Aorta (tissue), 5 donors: ENCODE results near the gene ZNF577. TPM values are rescaled to one million over a fixed set of nuclear protein-coding genes. Genes with fewer than 3 reads are reported as not detected.
"Not testable (repeated sequence)": the region's sequence is repeated elsewhere in the genome, so short reads cannot be mapped to it uniquely, and the experiment has no call there.

Experiments used
- ATAC-seq: fragments of 200-7000 bp; cut with Tn5 transposase; one replicate; pipeline ENCODE4 v1.9.1; 2022; ENCODE audit warnings: moderate library complexity; ENCODE audit not compliant: low FRiP score
- DNase-seq, 2 donors: peaks; one replicate each; pipeline ENCODE4 v3.0.0-alpha.2; 2020
- H3K27ac ChIP-seq, 2 donors: one replicate each; pipeline ENCODE4 v1.5.1; 2013; ENCODE audit warnings: low read length in 2 of 2, mild to moderate bottlenecking in 2 of 2, moderate library complexity in 2 of 2, control low read depth in 1 of 2, inconsistent platforms in 1 of 2, low read depth in 1 of 2
- H3K27me3 ChIP-seq, 2 donors: one replicate each; pipeline ENCODE4 v1.6.1; 2013; ENCODE audit warnings: control low read depth in 1 of 2, low read length in 1 of 2, mild to moderate bottlenecking in 1 of 2, moderate library complexity in 1 of 2; ENCODE audit not compliant: insufficient read depth in 2 of 2, control insufficient read depth in 1 of 2
- H3K36me3 ChIP-seq, 2 donors: one replicate each; pipeline ENCODE4 v1.6.1; 2013; ENCODE audit warnings: control low read depth in 1 of 2, low read length in 1 of 2, mild to moderate bottlenecking in 1 of 2; ENCODE audit not compliant: insufficient read depth in 2 of 2, control insufficient read depth in 1 of 2
- H3K4me1 ChIP-seq, 2 donors: one replicate each; pipeline ENCODE4 v1.6.1; 2013; ENCODE audit warnings: low read length in 2 of 2, control low read depth in 1 of 2, mild to moderate bottlenecking in 1 of 2, moderate library complexity in 1 of 2; ENCODE audit not compliant: insufficient read depth in 2 of 2, control insufficient read depth in 1 of 2
- H3K4me3 ChIP-seq, 2 donors: one replicate each; pipeline ENCODE4 v1.5.1; 2013; ENCODE audit warnings: low read length in 2 of 2, control low read depth in 1 of 2, mild to moderate bottlenecking in 1 of 2
- H3K9me3 ChIP-seq: one replicate; pipeline ENCODE4 v1.6.1; 2013; ENCODE audit warnings: mild to moderate bottlenecking, low read length; ENCODE audit not compliant: control insufficient read depth
- WGBS, 2 donors: extraction: QIAGEN DNeasy Blood & Tissue Kit; methylation state at CpG; one replicate each; pipeline ENCODE4 v1.1.7; 2013; 5-methylcytosine and 5-hydroxymethylcytosine counted together
- intact Hi-C, 2 donors: fragments of 100-400 bp; cut with DNase I; formaldehyde crosslinking; loops; one replicate each; pipeline versions ENCODE4 v1.14.2 to v1.15.0; 2022
- polyA plus RNA-seq, 2 donors: library from polyadenylated mRNA; stranded (reverse); fragments of 200-250 nt; gene quantifications; one replicate each; pipeline ENCODE4 v1.2.3, GENCODE V29; 2013
- total RNA-seq, 2 donors: library from RNA; stranded (reverse); fragmentation: NEBNext Ultra II Directional; extraction: Animal tissue kit (Norgen Biotek cat#: 25700); gene quantifications; one replicate each; pipeline ENCODE4 v1.2.1, GENCODE V29; 2021
- donor health status: healthy with polysubstance abuse.
- donor health status: Bipolar disorder and iron deficiency.
- donor health status: DM: no; HTN: no; CAD: no.
- donor health status: DM: no; HTN: no; CAD: no.
- donor health status: DM: yes; HTN: yes; CAD: no.

ZNF577 gene
- total and polyA plus RNA-seq, 4 donors, result 4.5 to 61.1 (median 18.3) TPM

DNA sequence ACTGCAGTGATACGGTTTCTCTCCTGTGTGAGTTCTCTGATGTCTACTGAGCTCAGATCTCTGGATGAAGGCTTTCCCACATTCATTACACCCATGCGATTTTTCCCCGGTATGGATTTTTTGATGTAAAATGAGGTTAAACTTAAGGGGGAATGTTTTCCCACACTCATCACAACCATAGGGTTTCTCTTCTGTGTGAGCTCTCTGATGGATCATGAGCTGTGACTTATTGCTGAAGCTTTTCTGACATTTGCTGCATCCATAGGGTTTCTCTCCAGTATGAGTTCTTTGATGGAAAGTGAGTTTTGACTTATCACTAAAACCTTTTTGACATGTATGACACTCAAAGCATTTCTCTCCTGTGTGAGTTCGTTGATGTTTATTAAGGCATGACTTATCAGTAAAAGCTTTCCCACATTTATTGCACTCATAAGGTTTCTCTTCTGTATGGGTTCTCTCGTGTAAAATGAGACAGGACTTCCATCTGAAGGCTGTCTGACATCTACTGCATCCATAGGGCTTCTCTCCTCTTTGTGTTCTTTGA lies 27.6 kb upstream of the ZNF577 start:
- WGBS, 2 donors, result 57 to 77% methylated on average over 5 of the region's 5 CpGs
- intact Hi-C loops, result no loop called here
- DNase-seq (no peak), ATAC-seq (no peak)
- Histone ChIP-seq H3K36me3 (no peaks in the 10 kb centered on the region), H3K9me3 (peaks cover 20% of the 10 kb centered on the region), H3K4me1 (no peaks in the 10 kb centered on the region), H3K27ac (no peak overlapping the region), H3K27me3 (no peaks in the 10 kb centered on the region), H3K4me3 (no peak overlapping the region)

- H3K36me3 ChIP-seq, DNase-seq, H3K4me3 ChIP-seq, intact Hi-C loops, H3K4me1 ChIP-seq, ATAC-seq, H3K9me3 ChIP-seq, H3K27me3 ChIP-seq, H3K27ac ChIP-seq: not testable (repeated sequence)
- WGBS, 2 donors, result 20 to 33% methylated on average over 5 of the region's 5 CpGs
These were observed 20.2 kb upstream of the ZNF577 start for GRCh38 chr19:51907981-51908380.

DNA sequence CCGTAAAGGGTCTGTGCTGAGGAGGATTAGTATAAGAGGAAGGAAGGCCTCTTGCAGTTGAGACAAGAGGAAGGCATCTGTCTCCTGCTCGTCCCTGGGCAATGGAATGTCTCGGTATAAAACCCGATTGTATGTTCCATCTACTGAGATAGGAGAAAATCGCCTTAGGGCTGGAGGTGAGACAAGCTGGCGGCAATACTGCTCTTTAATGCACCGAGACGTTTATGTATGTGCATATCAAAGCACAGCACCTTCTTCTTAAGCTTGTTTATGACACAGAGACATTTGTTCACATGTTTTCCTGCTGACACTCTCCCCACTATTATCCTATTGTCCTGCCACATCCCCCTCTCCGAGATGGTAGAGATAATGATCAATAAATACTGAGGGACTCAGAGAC lies 18.4 kb upstream of the ZNF577 start:
- H3K27me3 ChIP-seq, ATAC-seq, H3K9me3 ChIP-seq, H3K27ac ChIP-seq, DNase-seq, intact Hi-C loops, H3K36me3 ChIP-seq, H3K4me3 ChIP-seq, H3K4me1 ChIP-seq: not testable (repeated sequence)
- WGBS, 2 donors, result 44 to 48% methylated on average over 9 of the region's 9 CpGs

- DNase-seq, H3K4me1 ChIP-seq, H3K9me3 ChIP-seq, H3K4me3 ChIP-seq, H3K36me3 ChIP-seq, H3K27ac ChIP-seq, intact Hi-C loops, ATAC-seq, H3K27me3 ChIP-seq: not testable (repeated sequence)
- 73 to 80% methylated on average over 3 of the region's 3 CpGs for WGBS, 2 donors
These were observed 17.9 kb upstream of the ZNF577 start for GRCh38 chr19:51905639-51906038.

GRCh38 chr19:51905206-51905605 lies 17.5 kb upstream of the ZNF577 start:
- Histone ChIP-seq H3K4me1 (peaks cover 0 to 2% of the 10 kb centered on the region in 2 donors), H3K27me3 (no peaks in the 10 kb centered on the region), H3K9me3 (peaks cover 14% of the 10 kb centered on the region), H3K4me3 (no peak overlapping the region), H3K27ac (no peak overlapping the region), H3K36me3 (peaks cover 3 to 5% of the 10 kb centered on the region in 2 donors)
- no peak for ATAC-seq
- WGBS, 2 donors, result 25 to 27% methylated on average over 3 of the region's 3 CpGs
- intact Hi-C loops, result no loop called here
- no peak for DNase-seq

- WGBS, 2 donors, result 0% methylated on average over 43 of the region's 43 CpGs
- peak within 1 kb of the TSS in 1 of 2 donors; percentile 13 for H3K27ac ChIP-seq
- H3K4me3 ChIP-seq, result peak within 1 kb of the TSS; percentile 65 to 91
- DNase-seq (peak; percentile 88 to 95), ATAC-seq (peak; percentile 97)
- peaks cover 5 to 8% of the 10 kb centered on the region in 2 donors for H3K36me3 ChIP-seq
- intact Hi-C loops, result no loop called here
- H3K27me3 ChIP-seq, result no peaks in the 10 kb centered on the region
- peaks cover 15% of the 10 kb centered on the region for H3K9me3 ChIP-seq
- H3K4me1 ChIP-seq, result peaks cover 0 to 2% of the 10 kb centered on the region in 2 donors
These were observed 16.8 kb upstream of the ZNF577 start, which contains the start of gene ZNF649 for GRCh38 chr19:51904331-51905165. TSS of gene ZNF649 (minus strand) at chr19:51905017. CDS start at chr19:51900107, 4,910 bp downstream.

GRCh38 chr19:51903192-51903591 lies 15.4 kb upstream of the ZNF577 start:
- ATAC-seq (no peak), DNase-seq (no peak)
- H3K27ac ChIP-seq, result no peak overlapping the region
- peaks cover 6 to 14% of the 10 kb centered on the region in 2 donors for H3K36me3 ChIP-seq
- intact Hi-C loops, result no loop called here
- H3K9me3 ChIP-seq, result peaks cover 15% of the 10 kb centered on the region
- WGBS, 2 donors, result 67 to 74% methylated on average over 8 of the region's 8 CpGs
- H3K4me3 ChIP-seq, result no peak overlapping the region
- no peaks in the 10 kb centered on the region for H3K27me3 ChIP-seq
- H3K4me1 ChIP-seq, result peaks cover 0 to 2% of the 10 kb centered on the region in 2 donors

DNA sequence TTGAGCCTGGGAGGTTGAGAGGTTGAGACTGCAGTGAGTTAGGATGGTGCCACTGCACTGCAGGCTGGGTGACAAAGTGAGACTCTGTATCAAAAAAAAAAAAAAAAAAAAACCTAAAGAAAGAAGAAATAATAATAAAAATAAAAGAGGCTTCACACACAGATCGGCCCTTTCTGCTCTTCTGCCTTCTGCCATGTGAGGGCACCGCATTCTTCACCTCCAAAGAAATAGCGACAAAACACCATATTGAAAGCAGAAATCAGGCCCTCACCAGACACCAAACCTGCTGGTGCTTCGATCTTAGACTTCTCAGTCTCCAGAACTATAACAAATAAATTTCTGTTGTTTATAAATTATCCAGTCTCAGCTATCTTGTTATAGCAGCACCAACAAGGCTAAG lies 14.1 kb upstream of the ZNF577 start:
- DNase-seq (no peak), ATAC-seq (no peak)
- intact Hi-C loops, result no loop called here
- Histone ChIP-seq H3K9me3 (peaks cover 17% of the 10 kb centered on the region), H3K27me3 (no peaks in the 10 kb centered on the region), H3K4me1 (peaks cover 0 to 2% of the 10 kb centered on the region in 2 donors), H3K4me3 (no peak overlapping the region), H3K27ac (no peak overlapping the region), H3K36me3 (peaks cover 9 to 17% of the 10 kb centered on the region in 2 donors)
- WGBS, 2 donors, result 87 to 94% methylated on average over 4 of the region's 4 CpGs
